ENCODE results near the gene SLC5A12.

DNA sequence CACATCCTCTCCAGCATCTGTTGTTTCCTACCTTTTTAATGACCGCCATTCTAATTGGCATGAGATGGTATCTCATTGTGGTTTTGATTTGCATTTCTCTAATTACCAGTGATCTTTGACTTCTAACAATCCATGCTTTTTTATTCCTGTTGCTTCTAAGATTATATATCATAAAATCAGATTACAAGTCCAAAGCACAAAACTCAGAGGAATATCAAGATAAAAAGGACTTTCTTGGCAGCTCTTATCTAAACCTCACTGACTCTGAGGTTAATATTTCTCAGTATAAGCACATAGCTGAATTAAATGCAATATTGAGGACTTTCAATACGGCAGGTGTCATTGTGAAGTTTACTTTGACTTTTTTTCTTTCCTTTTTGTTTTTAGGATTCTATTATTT is 11.4 kb downstream of the SLC5A12 start:
- no peak for TF ChIP-seq GATA2 (IDR thresholded peaks at IDR 0.05; ENCODE audit: low read depth, low read length)
- no peak for TF ChIP-seq GATA3 (IDR thresholded peaks at IDR 0.05; ENCODE audit: low read depth, low read length)

All from SH-SY5Y (cell line).